Measurements from ENCODE around the gene PACRG. TPM values are rescaled to one million over a fixed set of nuclear protein-coding genes. Genes with fewer than 3 reads are reported as not detected.
A peak's percentile ranks its signal among the peaks of the same experiment; 100 is the strongest.

Gene PACRG
- polyA plus RNA-seq, 2 of the 4 experiments (the other 2 are of a cell fraction): 0.14 to 0.30 TPM

- TF ChIP-seq, protein P1, sequence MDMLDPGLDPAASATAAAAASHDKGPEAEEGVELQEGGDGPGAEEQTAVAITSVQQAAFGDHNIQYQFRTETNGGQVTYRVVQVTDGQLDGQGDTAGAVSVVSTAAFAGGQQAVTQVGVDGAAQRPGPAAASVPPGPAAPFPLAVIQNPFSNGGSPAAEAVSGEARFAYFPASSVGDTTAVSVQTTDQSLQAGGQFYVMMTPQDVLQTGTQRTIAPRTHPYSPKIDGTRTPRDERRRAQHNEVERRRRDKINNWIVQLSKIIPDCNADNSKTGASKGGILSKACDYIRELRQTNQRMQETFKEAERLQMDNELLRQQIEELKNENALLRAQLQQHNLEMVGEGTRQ (IDR thresholded peaks at IDR 0.05): no peak
- no peak for TF ChIP-seq GATA3 (IDR thresholded peaks at IDR 0.05; ENCODE audit: borderline replicate concordance)
- no peak for TF ChIP-seq RCOR1 (IDR thresholded peaks at IDR 0.05; ENCODE audit: low read depth, low read length)
- no peak for TF ChIP-seq POLR2AphosphoS2 (conservative IDR thresholded peaks at IDR 0.05; ENCODE audit: low read length)
- no peak for TF ChIP-seq SREBF2 (IDR thresholded peaks at IDR 0.05)
- no peak for TF ChIP-seq EP300 (IDR thresholded peaks at IDR 0.05)
These were observed 438.7 kb downstream of the PACRG start (continued) for GRCh38 chr6:163166507-163166906.

DNA sequence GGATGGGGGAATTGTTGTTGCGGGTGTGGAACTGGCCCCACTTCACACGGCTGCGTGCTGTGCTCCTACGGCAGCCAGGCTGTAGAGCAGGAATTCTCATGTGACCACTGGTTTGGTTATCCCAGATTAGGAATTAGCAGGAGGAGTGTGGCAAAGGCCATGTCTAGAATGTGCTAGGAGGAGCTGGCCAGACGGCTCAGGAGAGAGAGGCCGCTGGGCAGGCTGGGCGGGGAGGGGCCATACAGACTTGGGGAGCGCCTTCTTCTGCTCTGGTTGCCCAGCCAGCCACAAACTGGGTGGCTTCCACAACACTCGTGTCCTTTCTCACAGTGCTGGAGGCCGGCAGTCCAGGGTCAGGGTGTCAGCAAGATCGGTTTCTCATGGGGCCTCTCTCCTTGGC lies 441.7 kb downstream of the PACRG start:
- H3K4me3 ChIP-seq: no peak overlapping the region
- H3K4me2 ChIP-seq: no peak overlapping the region
- ATAC-seq (no peak), DNase-seq (ENCODE audit: low read depth in 1 of 2, low spot score in 1 of 2) (no peak), FAIRE-seq (no peak)
- ChIA-PET POLR2A (no interaction called here), CTCF (interaction anchor here (1.0 to 1.4 kb wide), 4 partner anchors 9 to 62 kb away, joined by 3 to 5 read pairs (median 4); no protein-coding TSS in a partner anchor)
- no peak overlapping the region for H3K27ac ChIP-seq
- TF ChIP-seq CTCF (IDR thresholded peaks at IDR 0.05) (no peak), FOXS1 (CRISPR knock-in tag; IDR thresholded peaks at IDR 0.05) (no peak), SREBF2 (IDR thresholded peaks at IDR 0.05) (no peak), HOXB13 (CRISPR knock-in tag; IDR thresholded peaks at IDR 0.05; ENCODE audit: low read depth) (no peak), EP300 (IDR thresholded peaks at IDR 0.05) (no peak), POLR2AphosphoS2 (conservative IDR thresholded peaks at IDR 0.05; ENCODE audit: low read length) (no peak), HOXB5 (CRISPR knock-in tag; IDR thresholded peaks at IDR 0.05) (no peak), PBX3 (IDR thresholded peaks at IDR 0.05) (no peak)
- no peaks in the 10 kb centered on the region for H3K4me1 ChIP-seq
- no peaks in the 10 kb centered on the region for H3K9me3 ChIP-seq
- 81% methylated on average over 11 of the region's 11 CpGs for WGBS (ENCODE audit: missing lambda C conversion rate)

GRCh38 chr6:163170294-163170883 lies 442.6 kb downstream of the PACRG start:
- no peak overlapping the region for H3K4me2 ChIP-seq
- 56% methylated on average over 12 of the region's 14 CpGs for WGBS (ENCODE audit: missing lambda C conversion rate)
- H3K9me3 ChIP-seq: no peaks in the 10 kb centered on the region
- no peak overlapping the region for H3K27ac ChIP-seq
- CTCF ChIA-PET: interaction anchor here (1.0 to 1.7 kb wide), 5 partner anchors 10 to 51 kb away, joined by 3 to 5 read pairs (median 4); no protein-coding TSS in a partner anchor
- peak; percentile 21; the same call in 2 of the 3 replicates for TF ChIP-seq SMC3 (IDR thresholded peaks at IDR 0.05)
- no peak for TF ChIP-seq HDAC2 (IDR thresholded peaks at IDR 0.05)
- no peak for TF ChIP-seq EHMT2 (IDR thresholded peaks at IDR 0.05; ENCODE audit: low read depth)
- TF ChIP-seq JUNB (IDR thresholded peaks at IDR 0.05): no peak
- TF ChIP-seq, protein P2, sequence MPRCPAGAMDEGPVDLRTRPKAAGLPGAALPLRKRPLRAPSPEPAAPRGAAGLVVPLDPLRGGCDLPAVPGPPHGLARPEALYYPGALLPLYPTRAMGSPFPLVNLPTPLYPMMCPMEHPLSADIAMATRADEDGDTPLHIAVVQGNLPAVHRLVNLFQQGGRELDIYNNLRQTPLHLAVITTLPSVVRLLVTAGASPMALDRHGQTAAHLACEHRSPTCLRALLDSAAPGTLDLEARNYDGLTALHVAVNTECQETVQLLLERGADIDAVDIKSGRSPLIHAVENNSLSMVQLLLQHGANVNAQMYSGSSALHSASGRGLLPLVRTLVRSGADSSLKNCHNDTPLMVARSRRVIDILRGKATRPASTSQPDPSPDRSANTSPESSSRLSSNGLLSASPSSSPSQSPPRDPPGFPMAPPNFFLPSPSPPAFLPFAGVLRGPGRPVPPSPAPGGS (IDR thresholded peaks at IDR 0.05): no peak
- TF ChIP-seq CEBPB (IDR thresholded peaks at IDR 0.05): no peak
- 0 out of 5 replicates have a peak, but pooled peaks of 1 of the 2 experiments have one; percentile 28 for TF ChIP-seq RAD21 (conservative IDR thresholded peaks at IDR 0.05 in 1 of 2, IDR thresholded peaks at IDR 0.05 in 1 of 2)
- no peak for TF ChIP-seq EHF (CRISPR knock-in tag; IDR thresholded peaks at IDR 0.05)
- TF ChIP-seq CHD4 (IDR thresholded peaks at IDR 0.05; ENCODE audit: borderline replicate concordance): no peak
- no peak for TF ChIP-seq KDM1A (IDR thresholded peaks at IDR 0.05; ENCODE audit: low read depth)
- no peak for TF ChIP-seq CBX2 (IDR thresholded peaks at IDR 0.05; ENCODE audit: borderline replicate concordance, low read depth)
- peak; percentile 25 for TF ChIP-seq CTCF (IDR thresholded peaks at IDR 0.05)
- ATAC-seq (peak in 1 of 2 experiments; percentile 85; a peak in 3 of 6 replicates), FAIRE-seq (no peak), DNase-seq (ENCODE audit: low read depth in 1 of 2, low spot score in 1 of 2) (peak; percentile 27 to 36)
- H3K4me1 ChIP-seq: no peaks in the 10 kb centered on the region
- H3K4me3 ChIP-seq: no peak overlapping the region
- POLR2A ChIA-PET: no interaction called here
